Upper lobe of left lung (tissue), 6 donors: ENCODE data around the gene FLNB. TPM values are rescaled to one million over a fixed set of nuclear protein-coding genes. Genes with fewer than 3 reads are reported as not detected.

Source experiments
- ATAC-seq, 2 donors: fragments of 200-7000 bp; cut with Tn5 transposase; one replicate each; pipeline ENCODE4 v1.9.1; 2022; ENCODE audit warnings: mild to moderate bottlenecking in 2 of 2, moderate library complexity in 2 of 2; ENCODE audit not compliant: low FRiP score in 2 of 2
- DNase-seq, 2 donors: peaks; one replicate each; pipeline ENCODE4 v3.0.0-alpha.2; 2019 to 2020
- H3K27ac ChIP-seq, 4 donors: fragments of 200-600 bp; sonication (generic); one replicate each; pipeline ENCODE4 v1.5.1; 2016 to 2019
- H3K27me3 ChIP-seq, 4 donors: fragments of 200-600 bp; sonication (generic); one replicate each; pipeline ENCODE4 v1.5.1; 2017 to 2019
- H3K36me3 ChIP-seq, 4 donors: fragments of 200-600 bp; sonication (generic); one replicate each; pipeline ENCODE4 v1.5.1; 2016 to 2019
- H3K4me1 ChIP-seq, 4 donors: fragments of 200-600 bp; sonication (generic); one replicate each; pipeline ENCODE4 v1.5.1; 2018 to 2019
- H3K4me3 ChIP-seq, 4 donors: fragments of 200-600 bp; sonication (generic); one replicate each; pipeline ENCODE4 v1.5.1; 2017 to 2019; ENCODE audit warnings: mild to moderate bottlenecking in 2 of 4, moderate library complexity in 1 of 4
- H3K9me3 ChIP-seq, 4 donors: fragments of 200-600 bp; sonication (generic); one replicate each; pipeline ENCODE4 v1.5.1; 2018 to 2019
- CTCF ChIP-seq, 6 experiments: fragments of 450-650 bp in 4 of 6; fragments of 200-600 bp in 2 of 6; sonication (generic) in 2 of 6; IDR thresholded peaks; one replicate each; pipeline ENCODE4 v1.5.1; 2016 to 2019; ENCODE audit warnings: antibody characterized with exemption in 6 of 6
- EP300 ChIP-seq, 4 donors: sonication (generic); formaldehyde crosslinking; IDR thresholded peaks; one replicate each; pipeline ENCODE4 v1.5.1; 2017; ENCODE audit warnings: antibody characterized with exemption in 4 of 4, control low read depth in 2 of 4
- POLR2A ChIP-seq, 4 donors: fragments of 450-650 bp; IDR thresholded peaks; one replicate each; pipeline ENCODE4 v1.5.1; 2016 to 2017; ENCODE audit warnings: antibody characterized with exemption in 4 of 4, mild to moderate bottlenecking in 2 of 4
- POLR2AphosphoS5 ChIP-seq, 2 donors: sonication (generic); formaldehyde crosslinking; IDR thresholded peaks; one replicate each; pipeline ENCODE4 v1.5.1; 2017; ENCODE audit warnings: antibody characterized with exemption in 2 of 2
- WGBS, 2 donors: methylation state at CpG; one replicate each; pipeline ENCODE4 v1.1.5; 2017 to 2018; 5-methylcytosine and 5-hydroxymethylcytosine counted together
- total RNA-seq, 6 donors: library from RNA; depleted of rRNA in 4 of 6; stranded (reverse); fragments of >200 nt in 4 of 6; gene quantifications; one replicate each; pipeline versions ENCODE4 v1.1.0 to v1.2.1, GENCODE V29; 2016 to 2021
- donor health status: DM: no; HTN: no; CAD: no; lungs with moderate emphysema.
- donor health status: DM: no; HTN: yes; CAD: no; lungs with severe emphysema.

Gene FLNB
- total RNA-seq, 6 donors from 2014 or later = 101 to 193 (median 127) TPM

- Histone ChIP-seq H3K27ac (no peak overlapping the region), H3K36me3 (peaks cover 0 to 46% (median 28%) of the 10 kb centered on the region in 4 donors)
- WGBS, 2 donors = 85 to 97% methylated on average over 7 to 8 of the region's 8 CpGs
Measured at GRCh38 chr3:58094657-58095056, 86.4 kb downstream of the FLNB start.

GRCh38 chr3:58095603-58096138 is 87.4 kb downstream of the FLNB start:
- TF ChIP-seq EP300 (IDR thresholded peaks at IDR 0.05) (no peak), POLR2A (IDR thresholded peaks at IDR 0.05) (no peak), CTCF (IDR thresholded peaks at IDR 0.05) (no peak), POLR2AphosphoS5 (IDR thresholded peaks at IDR 0.05) (no peak)
- Histone ChIP-seq H3K27ac (no peak overlapping the region), H3K27me3 (no peaks in the 10 kb centered on the region), H3K36me3 (peaks cover 0 to 53% (median 29%) of the 10 kb centered on the region in 4 donors), H3K4me3 (no peak overlapping the region), H3K9me3 (no peaks in the 10 kb centered on the region), H3K4me1 (no peaks in the 10 kb centered on the region)
- no peak for DNase-seq
- 63 to 75% methylated on average over 6 of the region's 6 CpGs for WGBS, 2 donors
- no peak for ATAC-seq

More at GRCh38 chr3:58094657-58095056, 86.4 kb downstream of the FLNB start:
- no peak for ATAC-seq
- Histone ChIP-seq H3K27me3 (no peaks in the 10 kb centered on the region), H3K4me3 (no peak overlapping the region), H3K4me1 (no peaks in the 10 kb centered on the region), H3K9me3 (no peaks in the 10 kb centered on the region)
- TF ChIP-seq POLR2A (IDR thresholded peaks at IDR 0.05) = no peak
- no peak for TF ChIP-seq POLR2AphosphoS5 (IDR thresholded peaks at IDR 0.05)
- no peak for TF ChIP-seq CTCF (IDR thresholded peaks at IDR 0.05)
- no peak for TF ChIP-seq EP300 (IDR thresholded peaks at IDR 0.05)
- DNase-seq = no peak

GRCh38 chr3:58098531-58098930 is 90.3 kb downstream of the FLNB start:
- Histone ChIP-seq H3K36me3 (peaks cover 0 to 82% (median 30%) of the 10 kb centered on the region in 4 donors), H3K4me1 (peaks cover 0 to 17% (median 5%) of the 10 kb centered on the region in 4 donors), H3K9me3 (no peaks in the 10 kb centered on the region), H3K27ac (no peak overlapping the region), H3K4me3 (no peak overlapping the region), H3K27me3 (no peaks in the 10 kb centered on the region)
- WGBS, 2 donors = 95 to 96% methylated on average over 8 of the region's 8 CpGs
- TF ChIP-seq POLR2A (IDR thresholded peaks at IDR 0.05) (no peak), EP300 (IDR thresholded peaks at IDR 0.05) (no peak), CTCF (IDR thresholded peaks at IDR 0.05) (no peak), POLR2AphosphoS5 (IDR thresholded peaks at IDR 0.05) (no peak)
- DNase-seq (no peak), ATAC-seq (no peak)

GRCh38 chr3:58099865-58100264 is 91.6 kb downstream of the FLNB start:
- DNase-seq = no peak
- no peak for TF ChIP-seq CTCF (IDR thresholded peaks at IDR 0.05)
- no peak for TF ChIP-seq POLR2AphosphoS5 (IDR thresholded peaks at IDR 0.05)
- TF ChIP-seq POLR2A (IDR thresholded peaks at IDR 0.05) = no peak
- no peak for TF ChIP-seq EP300 (IDR thresholded peaks at IDR 0.05)
- H3K9me3 ChIP-seq = no peaks in the 10 kb centered on the region
- no peak for ATAC-seq
- H3K27me3 ChIP-seq = no peaks in the 10 kb centered on the region
- peaks cover 0 to 95% (median 36%) of the 10 kb centered on the region in 4 donors for H3K36me3 ChIP-seq
- H3K4me1 ChIP-seq = peaks cover 0 to 21% (median 5%) of the 10 kb centered on the region in 4 donors
- H3K4me3 ChIP-seq = no peak overlapping the region
- H3K27ac ChIP-seq = no peak overlapping the region
- WGBS, 2 donors = 65 to 75% methylated on average over 2 of the region's 2 CpGs
